Stimulated activated effector memory CD8-positive, alpha-beta T cell treated with anti-CD3 and anti-CD28 coated beads, Interleukin-12 subunit alpha, Interleukin-12 subunit beta, amount 100 ng/mL, for 72 hours (primary cell): ENCODE results near the gene ADCYAP1R1.
A peak's percentile ranks its signal among the peaks of the same experiment; 100 is the strongest.

Source experiments
- ATAC-seq: fragments of 150-1000 bp; cut with Tn5 transposase; 2 replicates; pipeline ENCODE4 v1.10.0; 2021
- DNase-seq, 2 donors: peaks; one replicate each; pipeline ENCODE4 v3.0.0; 2021 to 2022; ENCODE audit warnings: low spot score in 2 of 2
- H3K27ac Mint-ChIP-seq: one replicate; pipeline ENCODE4 v1.8.0; 2022; ENCODE audit warnings: mild to moderate bottlenecking, mixed read lengths
- H3K36me3 Mint-ChIP-seq: one replicate; pipeline ENCODE4 v1.8.0; 2022; ENCODE audit warnings: mild to moderate bottlenecking, mixed read lengths
- H3K4me1 Mint-ChIP-seq: one replicate; pipeline ENCODE4 v1.8.0; 2022; ENCODE audit warnings: mixed read lengths
- H3K4me3 Mint-ChIP-seq: one replicate; pipeline ENCODE4 v1.8.0; 2022; ENCODE audit warnings: mild to moderate bottlenecking, mixed read lengths
- H3K9me3 Mint-ChIP-seq: one replicate; pipeline ENCODE4 v1.8.0; 2022; ENCODE audit warnings: mixed read lengths

Gene ADCYAP1R1

DNA sequence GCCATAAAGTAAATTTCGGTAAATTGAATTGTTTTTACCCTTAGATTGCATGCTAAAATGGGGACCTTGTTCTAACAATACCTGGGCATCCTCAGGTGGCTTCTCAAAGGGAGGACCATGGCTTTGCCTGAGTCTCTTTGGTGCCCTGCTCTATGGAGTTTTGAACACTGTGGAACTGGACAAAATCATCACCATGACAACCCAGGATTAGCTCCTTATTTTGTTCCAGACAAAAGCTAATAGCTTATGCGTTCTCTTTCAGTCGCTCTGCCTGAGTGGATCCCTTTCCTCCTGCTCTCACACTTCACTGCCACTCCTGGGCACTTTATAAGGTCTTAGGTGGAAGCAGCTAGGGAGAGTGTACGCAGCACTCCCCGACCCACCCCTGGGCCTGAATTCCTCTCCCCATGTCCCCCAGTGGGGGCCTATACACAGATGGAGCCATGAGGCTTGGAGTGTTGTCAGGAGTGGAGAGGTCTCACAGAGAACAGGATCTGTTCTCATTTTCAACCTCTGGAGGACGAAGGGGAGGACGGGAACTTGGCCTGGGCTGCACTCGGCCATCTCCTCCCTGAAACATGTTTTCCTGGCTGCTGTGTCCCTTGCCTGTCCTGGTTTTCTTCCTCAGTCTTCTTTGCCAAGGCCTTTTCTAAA, 19.0 kb downstream of the ADCYAP1R1 start:
- no peak for DNase-seq
- Mint-ChIP-seq H3K4me3 (no peak overlapping the region), H3K27ac (no peak overlapping the region), H3K36me3 (no peaks in the 10 kb centered on the region), H3K9me3 (no peaks in the 10 kb centered on the region), H3K4me1 (no peaks in the 10 kb centered on the region)
- ATAC-seq, result no peak

DNA sequence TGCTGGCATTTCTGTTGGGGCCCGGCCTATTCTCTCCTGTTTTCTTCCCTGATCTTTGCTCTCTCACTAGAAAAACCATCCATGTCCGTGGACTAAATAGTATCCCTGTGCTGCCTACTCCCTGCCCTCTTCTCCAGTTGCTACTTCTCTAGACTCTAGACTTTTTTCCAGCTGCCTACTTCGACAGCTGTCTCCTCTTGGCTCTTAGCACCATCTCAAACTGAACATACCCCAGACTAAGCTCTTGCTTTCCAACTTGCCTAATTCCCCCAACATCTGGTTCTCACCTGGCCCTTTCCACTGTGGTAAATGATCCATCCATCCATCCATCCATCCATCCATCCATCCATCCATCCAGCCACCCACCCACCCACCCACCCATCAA, 19.5 kb downstream of the ADCYAP1R1 start:
- no peak for ATAC-seq
- Mint-ChIP-seq H3K27ac (no peak overlapping the region), H3K4me3 (no peak overlapping the region), H3K4me1 (no peaks in the 10 kb centered on the region), H3K36me3 (no peaks in the 10 kb centered on the region), H3K9me3 (no peaks in the 10 kb centered on the region)
- no peak for DNase-seq

DNA sequence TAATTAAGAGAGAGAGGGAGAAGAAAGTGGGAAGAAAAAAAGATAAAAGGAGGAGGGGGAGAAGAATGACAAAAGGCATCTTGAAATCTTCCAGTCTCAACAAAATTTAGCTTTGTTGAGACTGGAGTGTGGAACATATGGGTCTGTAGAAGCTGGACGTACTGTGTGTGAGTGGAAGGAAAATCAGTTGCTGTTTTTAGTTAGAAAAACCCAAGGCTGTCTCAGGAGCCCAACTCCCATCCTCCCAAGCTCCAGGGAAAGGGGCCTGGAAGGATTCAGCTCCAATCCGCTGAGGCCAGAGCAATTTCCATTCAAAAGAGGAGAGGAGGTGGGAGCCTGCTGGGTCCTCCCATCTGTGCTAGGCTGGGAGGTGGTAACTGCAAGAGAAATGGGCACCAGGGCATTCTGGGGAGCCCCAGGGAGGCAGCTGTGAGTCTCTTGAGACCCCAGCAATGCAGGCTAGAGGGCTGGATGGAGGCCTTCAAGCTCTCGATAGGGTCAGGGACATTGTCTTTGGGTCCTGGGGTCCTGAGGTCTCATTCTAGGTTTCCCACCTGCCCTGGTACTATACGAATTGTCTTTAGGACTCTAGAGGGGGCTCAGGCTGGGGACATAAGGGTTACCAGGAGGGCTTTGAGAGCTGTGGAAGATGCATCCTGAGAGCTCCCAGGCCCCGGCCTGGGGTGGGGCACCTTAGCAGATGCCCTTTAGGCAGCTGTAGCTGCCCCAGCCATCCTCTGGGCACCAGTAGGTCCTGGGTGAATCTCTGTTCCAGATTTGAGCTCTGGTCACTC, 21.4 kb downstream of the ADCYAP1R1 start:
- Mint-ChIP-seq H3K27ac (no peak overlapping the region), H3K9me3 (no peaks in the 10 kb centered on the region), H3K4me3 (no peak overlapping the region), H3K4me1 (no peaks in the 10 kb centered on the region), H3K36me3 (no peaks in the 10 kb centered on the region)
- DNase-seq (no peak), ATAC-seq (no peak)

DNA sequence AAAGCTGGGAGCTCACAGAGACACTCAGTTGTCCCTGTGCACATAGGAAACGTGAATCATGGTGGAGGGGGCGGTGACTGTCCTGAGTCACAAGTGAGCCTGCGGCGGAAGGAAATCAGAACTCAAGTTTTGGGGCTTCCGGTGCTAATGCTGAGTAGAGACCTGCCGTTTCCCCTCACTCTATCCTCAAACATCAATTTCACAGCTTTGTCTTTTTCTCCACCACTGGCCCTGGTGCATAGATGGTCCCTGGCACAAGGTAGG, 21.9 kb downstream of the ADCYAP1R1 start:
- peak; percentile 29 for ATAC-seq
- no peak overlapping the region for H3K27ac Mint-ChIP-seq
- no peak for DNase-seq

DNA sequence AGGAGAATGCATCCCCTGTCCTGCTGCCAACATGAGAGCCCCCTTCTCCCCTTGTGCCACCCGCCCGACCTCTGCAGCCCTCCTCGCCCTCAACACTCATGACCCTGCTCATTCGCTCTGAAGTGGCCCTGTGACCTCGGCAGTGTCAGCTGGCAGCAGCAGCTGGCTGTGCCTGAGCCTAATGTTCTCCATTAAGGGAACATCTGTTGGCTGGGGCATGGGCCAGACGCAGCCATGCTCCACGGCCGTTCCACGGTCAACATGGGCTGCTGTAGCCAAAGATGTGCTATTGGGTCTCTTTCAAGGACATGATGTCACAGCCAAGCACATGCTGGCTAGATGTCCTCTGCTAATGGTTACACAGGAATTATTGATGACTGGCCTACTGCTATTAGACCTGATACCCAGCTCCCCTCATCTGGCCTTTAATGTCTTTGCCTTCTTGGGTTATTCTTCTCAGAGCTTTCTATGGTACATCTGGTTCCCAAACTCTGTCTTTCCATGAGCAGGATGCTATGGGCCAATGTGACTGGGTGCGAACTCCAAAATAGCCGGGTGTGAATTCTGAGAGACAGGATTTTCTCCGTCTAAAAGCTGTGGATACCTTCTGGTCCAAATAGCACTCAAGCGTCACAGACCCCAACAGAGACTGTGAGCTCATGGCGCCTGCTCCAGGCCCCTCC, 22.4 kb downstream of the ADCYAP1R1 start:
- Mint-ChIP-seq H3K4me3 (no peak overlapping the region), H3K36me3 (no peaks in the 10 kb centered on the region), H3K4me1 (no peaks in the 10 kb centered on the region), H3K27ac (no peak overlapping the region), H3K9me3 (no peaks in the 10 kb centered on the region)
- ATAC-seq, result no peak
- no peak for DNase-seq

More for the DNA sequence above, 21.9 kb downstream of the ADCYAP1R1 start:
- Mint-ChIP-seq H3K36me3 (no peaks in the 10 kb centered on the region), H3K4me3 (no peak overlapping the region), H3K9me3 (no peaks in the 10 kb centered on the region), H3K4me1 (no peaks in the 10 kb centered on the region)

DNA sequence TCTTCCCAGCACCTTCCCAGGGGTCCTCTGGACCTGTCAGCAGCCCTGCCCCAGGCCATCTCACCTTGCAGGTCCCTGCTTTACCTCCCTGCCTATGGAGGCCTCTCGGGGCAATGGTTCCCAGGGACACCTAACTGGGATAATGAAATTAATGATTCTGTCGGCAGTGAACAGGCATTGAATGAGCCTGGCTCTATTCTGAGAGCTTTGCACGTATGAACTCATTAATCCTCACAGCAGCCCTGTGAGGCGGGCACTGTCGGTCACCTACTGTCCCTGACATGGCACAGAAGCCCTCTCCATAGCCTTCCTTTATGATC, 22.9 kb downstream of the ADCYAP1R1 start:
- DNase-seq, result no peak
- no peak for ATAC-seq
- H3K36me3 Mint-ChIP-seq, result no peaks in the 10 kb centered on the region

DNA sequence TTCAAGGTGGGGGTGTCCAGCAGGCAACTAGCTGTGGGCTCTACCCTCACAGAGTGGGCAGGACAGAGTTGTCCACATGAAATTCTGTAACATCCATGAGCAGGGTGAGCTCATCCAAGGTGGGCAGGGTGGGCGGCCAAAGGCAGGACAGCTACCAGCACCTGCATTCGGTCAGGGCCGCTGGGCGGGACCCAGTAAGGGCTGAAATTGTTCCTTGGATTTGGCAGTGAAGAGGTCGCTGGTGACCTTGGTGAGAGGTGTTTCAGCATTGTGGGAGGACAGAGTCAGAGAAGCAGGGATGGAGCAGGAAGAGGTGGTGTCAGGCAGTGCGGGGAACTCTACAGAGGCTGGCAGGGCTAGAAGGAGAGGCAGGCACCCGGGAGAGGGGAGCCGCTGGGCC, 23.9 kb downstream of the ADCYAP1R1 start:
- Mint-ChIP-seq H3K36me3 (no peaks in the 10 kb centered on the region), H3K4me1 (no peaks in the 10 kb centered on the region), H3K27ac (no peak overlapping the region), H3K9me3 (no peaks in the 10 kb centered on the region), H3K4me3 (no peak overlapping the region)
- ATAC-seq (no peak), DNase-seq (no peak)

More for the DNA sequence above, 22.9 kb downstream of the ADCYAP1R1 start:
- no peak overlapping the region for H3K27ac Mint-ChIP-seq
- H3K9me3 Mint-ChIP-seq, result no peaks in the 10 kb centered on the region
- H3K4me3 Mint-ChIP-seq, result no peak overlapping the region
- no peaks in the 10 kb centered on the region for H3K4me1 Mint-ChIP-seq

DNA sequence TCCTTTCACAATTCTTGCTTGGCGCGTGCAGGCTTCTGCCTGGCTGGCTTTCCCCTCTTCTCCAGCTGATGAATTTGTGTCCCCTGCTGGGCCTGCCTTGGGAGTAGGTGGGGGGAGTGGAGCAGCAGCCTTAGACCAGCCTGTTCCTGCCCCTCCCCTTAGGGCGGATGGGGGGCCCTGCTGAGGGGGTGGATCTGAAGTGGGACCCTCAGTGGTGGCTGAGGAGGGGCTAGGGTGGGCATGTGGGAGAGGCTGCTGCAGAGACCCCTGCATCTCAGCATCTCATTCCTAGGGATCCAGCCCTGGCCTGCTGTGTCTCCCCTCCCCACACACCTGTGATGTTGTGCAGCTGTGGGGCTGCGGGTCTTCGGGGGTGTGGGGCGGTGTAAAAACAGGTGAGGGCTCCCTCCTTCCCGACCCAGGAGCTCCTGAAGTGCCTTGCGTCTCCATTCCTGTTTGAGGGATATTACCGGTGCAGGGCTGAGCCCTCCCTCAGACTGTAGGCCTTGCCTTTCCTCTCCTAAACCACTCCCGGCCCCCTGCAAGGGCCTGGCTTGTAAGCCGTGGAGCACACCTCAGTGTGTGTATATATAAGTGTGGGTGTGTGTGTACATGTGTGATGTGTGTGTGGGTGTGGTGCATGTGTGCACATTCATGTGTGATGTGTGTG, 24.7 kb downstream of the ADCYAP1R1 start:
- no peaks in the 10 kb centered on the region for H3K4me1 Mint-ChIP-seq
- H3K36me3 Mint-ChIP-seq, result no peaks in the 10 kb centered on the region
- no peak for DNase-seq
- H3K4me3 Mint-ChIP-seq, result no peak overlapping the region
- no peaks in the 10 kb centered on the region for H3K9me3 Mint-ChIP-seq
- ATAC-seq, result no peak
- no peak overlapping the region for H3K27ac Mint-ChIP-seq

DNA sequence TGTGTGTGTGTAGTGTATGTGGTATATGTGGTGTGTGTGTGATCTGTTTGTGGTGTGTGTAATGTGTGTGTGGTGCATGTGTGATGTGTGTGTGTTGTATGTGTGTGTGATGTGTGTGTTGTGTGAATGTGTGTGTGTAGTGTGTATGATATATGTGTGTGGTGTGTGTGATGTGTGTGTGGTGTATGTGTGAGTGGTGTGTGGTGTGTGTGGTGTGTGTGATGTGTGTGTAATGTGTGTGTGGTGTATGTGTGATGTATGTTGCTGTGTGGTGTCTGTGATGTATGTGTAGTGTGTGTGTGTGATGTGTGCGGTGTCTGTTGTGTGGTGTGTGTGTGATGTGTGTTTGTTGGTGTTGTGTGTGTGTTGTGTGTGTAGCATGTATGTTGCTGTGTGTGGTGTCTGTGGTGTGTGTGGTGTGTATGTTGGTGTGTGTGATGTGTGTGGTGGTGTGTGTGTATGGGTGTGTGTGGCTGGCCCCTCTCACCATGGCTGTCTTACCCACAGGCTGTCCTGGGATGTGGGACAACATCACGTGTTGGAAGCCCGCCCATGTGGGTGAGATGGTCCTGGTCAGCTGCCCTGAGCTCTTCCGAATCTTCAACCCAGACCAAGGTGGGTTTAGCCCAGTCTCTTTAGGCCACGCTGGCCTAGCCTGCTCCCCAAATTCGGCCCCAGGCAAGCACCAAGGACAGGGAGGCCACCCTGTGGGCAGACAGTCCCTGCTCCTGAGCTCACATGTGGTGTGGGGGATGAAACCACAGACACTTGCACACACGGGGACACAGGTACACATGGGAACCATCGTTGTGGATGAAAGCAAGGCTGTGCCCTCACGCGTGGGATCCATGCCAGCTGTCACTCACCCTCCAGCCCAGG, 25.6 kb downstream of the ADCYAP1R1 start:
- no peaks in the 10 kb centered on the region for H3K4me1 Mint-ChIP-seq
- no peak overlapping the region for H3K27ac Mint-ChIP-seq
- ATAC-seq, result no peak
- H3K4me3 Mint-ChIP-seq, result no peak overlapping the region
- DNase-seq, result no peak
- no peaks in the 10 kb centered on the region for H3K9me3 Mint-ChIP-seq
- no peaks in the 10 kb centered on the region for H3K36me3 Mint-ChIP-seq

DNA sequence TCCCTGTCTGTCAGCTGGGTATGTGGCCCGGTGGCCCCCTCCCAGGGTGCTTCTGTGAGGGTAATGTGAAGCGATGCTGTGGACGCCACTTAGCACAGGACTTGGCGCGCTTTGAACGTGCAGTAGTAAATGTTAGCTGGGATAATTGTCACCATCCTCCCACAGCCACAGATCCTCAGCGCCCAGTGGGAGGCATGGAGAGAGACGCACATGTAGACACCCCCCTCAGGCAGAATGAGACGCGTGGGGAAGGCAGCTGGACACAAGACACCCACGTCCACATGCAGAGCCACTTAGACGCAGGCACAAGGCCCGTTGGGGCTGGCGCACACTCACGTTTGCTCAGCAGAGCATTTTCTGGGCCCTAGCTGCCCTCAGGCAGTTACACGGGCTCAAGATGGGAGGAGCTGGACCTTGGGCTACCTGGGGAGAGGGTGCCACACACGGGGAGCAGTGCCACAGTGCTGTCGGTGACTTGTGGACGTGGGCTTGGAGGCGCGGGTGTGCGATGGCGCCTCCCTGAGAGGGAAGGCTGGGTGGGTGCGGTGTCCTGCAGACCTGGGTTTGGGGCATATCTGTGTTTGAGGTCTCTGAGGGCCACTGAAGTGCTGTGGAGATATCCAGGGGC, 26.4 kb downstream of the ADCYAP1R1 start:
- Mint-ChIP-seq H3K9me3 (no peaks in the 10 kb centered on the region), H3K36me3 (no peaks in the 10 kb centered on the region), H3K4me1 (no peaks in the 10 kb centered on the region), H3K4me3 (no peak overlapping the region), H3K27ac (no peak overlapping the region)
- DNase-seq, result no peak
- ATAC-seq, result no peak

DNA sequence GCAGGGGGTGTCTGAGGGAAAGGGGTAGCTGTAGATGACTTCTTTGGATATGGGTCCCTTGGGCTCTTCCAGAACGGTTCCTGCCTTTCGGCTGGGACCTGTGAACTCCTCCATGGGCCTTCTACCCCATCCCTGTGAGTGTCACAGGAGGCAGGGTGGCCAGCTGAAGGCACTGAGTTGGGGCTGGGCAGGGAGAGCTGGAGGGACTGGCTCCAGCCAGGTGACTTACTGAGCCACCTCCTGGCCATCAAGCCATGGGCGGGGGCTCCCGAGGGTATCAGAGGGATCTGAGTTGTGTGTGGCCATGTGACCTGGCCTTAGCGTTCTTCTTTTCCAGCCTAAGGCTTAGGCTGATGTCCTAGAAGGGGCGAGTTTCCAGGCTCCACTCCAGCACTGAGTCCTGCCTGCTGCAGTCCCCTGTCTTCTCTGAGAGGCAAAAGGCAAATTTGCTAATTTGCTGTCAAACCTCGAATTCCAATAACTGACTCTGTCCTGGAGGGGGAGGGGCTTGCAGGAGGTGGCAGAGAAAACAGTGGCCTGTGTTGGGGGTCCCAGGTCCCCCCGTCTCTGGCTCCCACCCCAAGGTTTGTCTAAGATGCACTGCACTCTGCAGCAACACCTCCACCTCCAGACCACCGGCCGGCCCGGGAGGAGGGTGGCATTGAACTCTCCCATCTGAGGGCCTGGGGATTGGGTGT, 27.2 kb downstream of the ADCYAP1R1 start:
- no peak for DNase-seq
- Mint-ChIP-seq H3K27ac (no peak overlapping the region), H3K9me3 (no peaks in the 10 kb centered on the region), H3K4me1 (no peaks in the 10 kb centered on the region), H3K36me3 (no peaks in the 10 kb centered on the region), H3K4me3 (no peak overlapping the region)
- ATAC-seq, result no peak

DNA sequence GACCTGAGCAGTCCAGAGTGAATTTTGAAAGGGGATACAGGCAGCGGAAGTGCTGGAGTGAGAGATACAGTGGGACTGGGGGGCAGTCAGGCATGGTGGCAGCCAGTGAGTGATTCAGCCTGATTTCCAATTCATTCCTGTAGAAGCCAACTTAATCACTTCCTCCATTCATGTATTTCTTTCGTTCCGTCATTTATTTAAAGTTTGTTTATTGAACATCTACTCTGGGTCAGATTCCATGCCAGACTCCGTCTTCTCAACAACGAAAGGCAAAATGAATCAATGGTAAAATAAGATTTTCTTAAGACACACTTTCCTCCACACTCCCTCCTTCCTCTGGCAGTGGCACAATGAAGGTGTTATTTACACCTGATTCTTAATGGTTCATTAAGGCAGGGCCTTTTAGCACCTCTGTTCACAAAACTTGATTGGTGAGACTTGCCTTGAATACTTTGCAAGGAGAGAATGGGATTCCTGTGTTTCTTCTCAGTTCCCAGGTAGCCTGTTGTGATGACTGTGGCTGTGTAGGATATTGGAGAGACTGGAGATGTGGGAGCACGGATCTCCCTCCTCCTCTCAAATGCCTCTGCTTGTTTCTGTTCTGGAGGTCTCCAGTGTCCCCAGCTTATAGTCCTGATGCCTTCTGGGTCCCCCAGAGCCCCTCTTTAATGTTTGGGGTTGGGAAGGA, 27.9 kb downstream of the ADCYAP1R1 start:
- no peaks in the 10 kb centered on the region for H3K9me3 Mint-ChIP-seq
- ATAC-seq (no peak), DNase-seq (no peak)
- H3K4me3 Mint-ChIP-seq, result no peak overlapping the region
- no peaks in the 10 kb centered on the region for H3K4me1 Mint-ChIP-seq
- H3K27ac Mint-ChIP-seq, result no peak overlapping the region
- H3K36me3 Mint-ChIP-seq, result no peaks in the 10 kb centered on the region

DNA sequence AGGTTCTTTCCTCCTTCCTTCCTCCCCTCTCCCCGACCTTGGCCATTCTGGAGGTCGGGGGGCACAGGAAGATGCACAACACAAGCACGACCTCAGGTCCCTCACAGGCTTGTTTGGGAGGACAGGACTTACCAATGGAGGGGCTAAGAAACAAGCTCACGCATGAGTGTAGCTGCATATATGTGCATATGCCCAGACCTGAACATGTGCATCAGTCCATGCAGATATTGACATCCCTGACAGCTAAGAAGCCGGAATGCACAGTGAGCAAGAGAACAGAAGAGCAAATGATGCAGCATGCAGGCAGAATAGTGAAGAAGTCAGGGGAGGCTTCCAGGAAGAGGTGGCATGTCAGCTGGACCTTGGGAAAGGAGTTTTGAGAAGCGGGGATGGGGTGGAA, 28.7 kb downstream of the ADCYAP1R1 start:
- Mint-ChIP-seq H3K36me3 (no peaks in the 10 kb centered on the region), H3K27ac (no peak overlapping the region), H3K4me1 (no peaks in the 10 kb centered on the region), H3K4me3 (no peak overlapping the region), H3K9me3 (no peaks in the 10 kb centered on the region)
- DNase-seq, result no peak
- no peak for ATAC-seq

DNA sequence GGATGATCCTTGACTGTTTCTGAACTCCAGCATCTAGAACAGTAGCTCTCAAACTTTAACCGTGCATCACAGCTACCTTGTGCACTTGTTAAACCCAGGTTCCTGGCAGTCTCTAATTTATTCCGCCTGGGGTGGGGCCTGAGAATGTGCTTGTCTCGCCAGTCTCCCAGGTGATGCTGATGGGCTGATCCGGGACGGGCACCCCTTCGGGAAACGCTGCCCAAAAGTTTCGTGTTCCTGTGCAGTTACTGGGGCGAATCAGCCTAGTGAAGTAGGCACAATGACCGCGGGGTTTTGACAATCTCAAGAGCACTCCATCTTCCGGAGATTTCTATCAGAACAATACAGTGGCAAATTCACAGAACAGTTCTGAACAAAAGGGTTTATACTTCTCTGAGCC, 29.9 kb downstream of the ADCYAP1R1 start:
- DNase-seq, result no peak
- Mint-ChIP-seq H3K4me3 (no peak overlapping the region), H3K27ac (no peak overlapping the region), H3K4me1 (no peaks in the 10 kb centered on the region), H3K36me3 (no peaks in the 10 kb centered on the region), H3K9me3 (no peaks in the 10 kb centered on the region)
- no peak for ATAC-seq
